Neural cell (in vitro differentiated cells): ENCODE measurements around the gene XPNPEP2. TPM values are rescaled to one million over a fixed set of nuclear protein-coding genes. Genes with fewer than 3 reads are reported as not detected.

ENCODE experiments used
- H2AFZ ChIP-seq: fragments of 200-600, 300-800 bp; sonication (generic), shearing (Covaris generic); 2 replicates; pipeline ENCODE4 v1.6.0; 2014; ENCODE audit warnings: low read depth, mild to moderate bottlenecking, antibody characterized with exemption, low read length, moderate library complexity
- H3F3A ChIP-seq: fragments of 200-600 bp; shearing (Covaris generic); 2 replicates; pipeline ENCODE4 v1.6.1; 2016; ENCODE audit warnings: mild to moderate bottlenecking, moderate library complexity, mixed read lengths, antibody characterized with exemption, low read length; ENCODE audit not compliant: insufficient read depth, poor library complexity, severe bottlenecking
- H3K27ac ChIP-seq: fragments of 200-600, 300-800 bp; sonication (generic), shearing (Covaris generic); 2 replicates; pipeline ENCODE4 v1.5.1; 2014; ENCODE audit warnings: mild to moderate bottlenecking, low read length, moderate library complexity
- H3K27me3 ChIP-seq: fragments of 300-800, 200-600 bp; sonication (generic), shearing (Covaris generic); 2 replicates; pipeline ENCODE4 v1.6.0; 2014; ENCODE audit warnings: mild to moderate bottlenecking, low read depth, low read length, moderate library complexity; ENCODE audit not compliant: insufficient read depth
- H3K36me3 ChIP-seq: fragments of 300-800, 200-600 bp; sonication (generic), shearing (Covaris generic); 2 replicates; pipeline ENCODE4 v1.5.1; 2014; ENCODE audit warnings: mild to moderate bottlenecking, antibody characterized with exemption, low read length, moderate library complexity; ENCODE audit not compliant: insufficient read depth
- H3K4me2 ChIP-seq: fragments of 300-800, 200-600 bp; sonication (generic), shearing (Covaris generic); 2 replicates; pipeline ENCODE4 v1.6.0; 2014; ENCODE audit warnings: mild to moderate bottlenecking, low read length
- H3K4me3 ChIP-seq: fragments of 300-800, 200-600 bp; sonication (generic), shearing (Covaris generic); 2 replicates; pipeline ENCODE4 v1.5.1; 2014; ENCODE audit warnings: mild to moderate bottlenecking, low read length, moderate library complexity
- H3K79me2 ChIP-seq: fragments of 200-600 bp; shearing (Covaris generic); replicated peaks from 2 replicates; pipeline ENCODE4 v1.6.0; 2014; ENCODE audit warnings: mild to moderate bottlenecking, low read length, moderate library complexity; ENCODE audit not compliant: insufficient read depth
- H3K9ac ChIP-seq: fragments of 300-800, 200-600 bp; sonication (generic), shearing (Covaris generic); 2 replicates; pipeline ENCODE4 v1.6.1; 2016; ENCODE audit warnings: mild to moderate bottlenecking, low read length, mixed read lengths
- H3K9me2 ChIP-seq: fragments of 200-600 bp; shearing (Covaris generic); 2 replicates; pipeline ENCODE4 v1.6.1; 2016; ENCODE audit warnings: mild to moderate bottlenecking, low read length, mixed read lengths; ENCODE audit not compliant: insufficient read depth
- H3K9me3 ChIP-seq: fragments of 200-600, 300-800 bp; sonication (generic), shearing (Covaris generic); 2 replicates; pipeline ENCODE4 v1.6.1; 2016; ENCODE audit warnings: mild to moderate bottlenecking, mixed run types, low read length, moderate library complexity, mixed read lengths
- H4K20me1 ChIP-seq: fragments of 200-600 bp; shearing (Covaris generic); 2 replicates; pipeline ENCODE4 v1.6.1; 2016; ENCODE audit warnings: mild to moderate bottlenecking, mixed run types; ENCODE audit not compliant: insufficient read depth
- CTCF ChIP-seq: fragments of 450-650 bp; IDR thresholded peaks from 2 replicates; pipeline ENCODE4 v1.5.1; 2014; ENCODE audit warnings: antibody characterized with exemption, mild to moderate bottlenecking, moderate library complexity; ENCODE audit not compliant: poor library complexity, severe bottlenecking
- EP300 ChIP-seq: fragments of 450-650 bp; conservative IDR thresholded peaks from 2 replicates; pipeline ENCODE4 v1.6.1; 2014; ENCODE audit warnings: antibody characterized with exemption, mild to moderate bottlenecking, moderate library complexity; ENCODE audit not compliant: poor library complexity, severe bottlenecking
- EZH2 ChIP-seq: fragments of 200-600, 300-800 bp; shearing (Covaris generic), sonication (generic); IDR thresholded peaks from 2 replicates; pipeline ENCODE4 v1.6.1; 2014; ENCODE audit warnings: antibody characterized with exemption, low read length, borderline replicate concordance, mild to moderate bottlenecking; ENCODE audit not compliant: insufficient read depth, poor library complexity, severe bottlenecking
- MXI1 ChIP-seq: fragments of 450-650 bp; conservative IDR thresholded peaks from 2 replicates; pipeline ENCODE4 v1.6.1; 2014; ENCODE audit warnings: antibody characterized with exemption, mild to moderate bottlenecking; ENCODE audit not compliant: poor library complexity, severe bottlenecking
- POLR2AphosphoS5 ChIP-seq: IDR thresholded peaks from 2 replicates; pipeline ENCODE4 v1.6.1; 2012
- RAD21 ChIP-seq: fragments of 450-650 bp; conservative IDR thresholded peaks from 2 replicates; pipeline ENCODE4 v1.6.1; 2014; ENCODE audit warnings: antibody characterized with exemption, mild to moderate bottlenecking, moderate library complexity
- SMC3 ChIP-seq: fragments of 450-650 bp; conservative IDR thresholded peaks from 2 replicates; pipeline ENCODE4 v1.6.1; 2014; ENCODE audit warnings: antibody characterized with exemption, mild to moderate bottlenecking, moderate library complexity; ENCODE audit not compliant: poor library complexity
- TAF1 ChIP-seq: IDR thresholded peaks from 2 replicates; pipeline ENCODE4 v1.6.1; 2012; ENCODE audit warnings: low read depth
- polyA plus RNA-seq: library from polyadenylated mRNA; depleted of rRNA; stranded (reverse); fragments of >200 nt; gene quantifications from 2 replicates; pipeline ENCODE4 v1.2.3, GENCODE V29; 2014
- TF ChIP-seq, protein P1 (sequence below): IDR thresholded peaks from 2 replicates; pipeline ENCODE4 v1.6.1; 2012; ENCODE audit warnings: borderline replicate concordance

The XPNPEP2 gene
- polyA plus RNA-seq, 1 donor from 2014 or later: not detected

DNA sequence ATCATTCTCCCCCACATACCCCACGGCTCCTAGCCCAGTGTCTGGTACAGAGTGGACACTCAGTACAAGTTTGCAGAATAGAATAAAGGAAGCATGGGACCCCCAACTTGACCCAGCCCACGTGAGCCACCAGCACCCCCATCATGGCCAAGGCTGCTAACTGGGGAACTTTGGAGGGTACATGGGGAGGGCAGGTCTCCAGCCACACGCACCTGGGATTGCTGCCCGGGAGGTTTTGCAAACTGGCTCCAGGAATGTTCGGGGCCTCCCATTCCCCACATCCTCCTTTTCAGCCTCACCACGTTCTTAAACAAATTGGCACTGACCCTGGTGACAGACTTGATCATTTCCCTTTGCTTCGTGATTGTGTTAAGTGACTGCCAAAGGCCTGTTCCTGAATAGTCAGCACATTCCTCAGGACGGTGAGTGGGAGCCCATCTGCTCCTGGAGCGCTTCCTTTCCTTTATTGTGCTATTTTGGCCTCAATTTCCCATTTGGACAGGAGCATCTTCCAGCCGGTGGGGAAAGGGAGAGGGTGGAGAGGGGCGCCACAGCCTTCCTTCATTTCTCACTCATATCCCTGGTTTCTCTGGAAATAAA, 18.7 kb upstream of the XPNPEP2 start:
- H3K4me3 ChIP-seq: no peak overlapping the region
- H3K9me3 ChIP-seq: no peaks in the 10 kb centered on the region
- H3K4me2 ChIP-seq: no peak overlapping the region
- H3F3A ChIP-seq: no peaks in the 10 kb centered on the region
- no peaks in the 10 kb centered on the region for H3K79me2 ChIP-seq
- TF ChIP-seq TAF1 (no peak), CTCF (no peak), EZH2 (no peak), POLR2AphosphoS5 (no peak), RAD21 (no peak), EP300 (no peak), MXI1 (no peak), SMC3 (no peak)
- TF ChIP-seq, protein P1, sequence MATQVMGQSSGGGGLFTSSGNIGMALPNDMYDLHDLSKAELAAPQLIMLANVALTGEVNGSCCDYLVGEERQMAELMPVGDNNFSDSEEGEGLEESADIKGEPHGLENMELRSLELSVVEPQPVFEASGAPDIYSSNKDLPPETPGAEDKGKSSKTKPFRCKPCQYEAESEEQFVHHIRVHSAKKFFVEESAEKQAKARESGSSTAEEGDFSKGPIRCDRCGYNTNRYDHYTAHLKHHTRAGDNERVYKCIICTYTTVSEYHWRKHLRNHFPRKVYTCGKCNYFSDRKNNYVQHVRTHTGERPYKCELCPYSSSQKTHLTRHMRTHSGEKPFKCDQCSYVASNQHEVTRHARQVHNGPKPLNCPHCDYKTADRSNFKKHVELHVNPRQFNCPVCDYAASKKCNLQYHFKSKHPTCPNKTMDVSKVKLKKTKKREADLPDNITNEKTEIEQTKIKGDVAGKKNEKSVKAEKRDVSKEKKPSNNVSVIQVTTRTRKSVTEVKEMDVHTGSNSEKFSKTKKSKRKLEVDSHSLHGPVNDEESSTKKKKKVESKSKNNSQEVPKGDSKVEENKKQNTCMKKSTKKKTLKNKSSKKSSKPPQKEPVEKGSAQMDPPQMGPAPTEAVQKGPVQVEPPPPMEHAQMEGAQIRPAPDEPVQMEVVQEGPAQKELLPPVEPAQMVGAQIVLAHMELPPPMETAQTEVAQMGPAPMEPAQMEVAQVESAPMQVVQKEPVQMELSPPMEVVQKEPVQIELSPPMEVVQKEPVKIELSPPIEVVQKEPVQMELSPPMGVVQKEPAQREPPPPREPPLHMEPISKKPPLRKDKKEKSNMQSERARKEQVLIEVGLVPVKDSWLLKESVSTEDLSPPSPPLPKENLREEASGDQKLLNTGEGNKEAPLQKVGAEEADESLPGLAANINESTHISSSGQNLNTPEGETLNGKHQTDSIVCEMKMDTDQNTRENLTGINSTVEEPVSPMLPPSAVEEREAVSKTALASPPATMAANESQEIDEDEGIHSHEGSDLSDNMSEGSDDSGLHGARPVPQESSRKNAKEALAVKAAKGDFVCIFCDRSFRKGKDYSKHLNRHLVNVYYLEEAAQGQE: no peak
- no peaks in the 10 kb centered on the region for H3K9me2 ChIP-seq
- H3K9ac ChIP-seq: no peak overlapping the region
- no peak overlapping the region for H2AFZ ChIP-seq
- no peak overlapping the region for H3K27ac ChIP-seq
- H3K36me3 ChIP-seq: no peaks in the 10 kb centered on the region
- H4K20me1 ChIP-seq: no peaks in the 10 kb centered on the region
- H3K27me3 ChIP-seq: no peaks in the 10 kb centered on the region

- Histone ChIP-seq H3K36me3 (no peaks in the 10 kb centered on the region), H3K79me2 (no peaks in the 10 kb centered on the region), H2AFZ (no peak overlapping the region), H3K4me2 (no peak overlapping the region), H3K4me3 (no peak overlapping the region), H3F3A (no peaks in the 10 kb centered on the region), H3K9ac (no peak overlapping the region), H3K27me3 (no peaks in the 10 kb centered on the region), H3K9me3 (no peaks in the 10 kb centered on the region), H4K20me1 (no peaks in the 10 kb centered on the region), H3K27ac (no peak overlapping the region), H3K9me2 (no peaks in the 10 kb centered on the region)
- TF ChIP-seq EZH2 (no peak), EP300 (no peak), POLR2AphosphoS5 (no peak), SMC3 (no peak), TAF1 (no peak), MXI1 (no peak), RAD21 (no peak), CTCF (no peak)
- TF ChIP-seq, protein P1: no peak
Observed at GRCh38 chrX:129720741-129721140, 18.0 kb upstream of the XPNPEP2 start.
